Glomerular visceral epithelial cell (primary cell): ENCODE results near the gene PPP2R5C.
"Not testable (repeated sequence)": the region's sequence is repeated elsewhere in the genome, so short reads cannot be mapped to it uniquely, and the experiment has no call there.

Experiments used
- DNase-seq: peaks from one replicate; pipeline ENCODE4 v3.0.0-alpha.2; 2016; ENCODE audit errors: extremely low spot score

PPP2R5C gene

GRCh38 chr14:101727611-101728366 is 33.7 kb upstream of the PPP2R5C start:
- no peak for DNase-seq

GRCh38 chr14:101728367-101728742 is 33.2 kb upstream of the PPP2R5C start:
- DNase-seq = no peak

GRCh38 chr14:101729382-101729781 is 32.1 kb upstream of the PPP2R5C start:
- DNase-seq = no peak

GRCh38 chr14:101730157-101730556 is 31.4 kb upstream of the PPP2R5C start:
- DNase-seq = not testable (repeated sequence)

- no peak for DNase-seq
Measured at GRCh38 chr14:101730626-101731186, 30.8 kb upstream of the PPP2R5C start.

- peak; percentile 84 for DNase-seq
Measured at GRCh38 chr14:101731187-101732080, 30.1 kb upstream of the PPP2R5C start.

- DNase-seq = no peak
Measured at GRCh38 chr14:101732118-101732517, 29.4 kb upstream of the PPP2R5C start.

GRCh38 chr14:101733211-101733610 is 28.3 kb upstream of the PPP2R5C start:
- no peak for DNase-seq

GRCh38 chr14:101734246-101734847 is 27.2 kb upstream of the PPP2R5C start:
- peak; percentile 42 for DNase-seq

GRCh38 chr14:101735453-101735852 is 26.1 kb upstream of the PPP2R5C start:
- DNase-seq = no peak

GRCh38 chr14:101736071-101736470 is 25.4 kb upstream of the PPP2R5C start:
- DNase-seq = no peak

GRCh38 chr14:101736585-101736984 is 24.9 kb upstream of the PPP2R5C start:
- DNase-seq = no peak

GRCh38 chr14:101737414-101738339 is 23.8 kb upstream of the PPP2R5C start:
- DNase-seq = no peak

GRCh38 chr14:101738703-101739320 is 22.7 kb upstream of the PPP2R5C start:
- no peak for DNase-seq

GRCh38 chr14:101739446-101740141 is 21.9 kb upstream of the PPP2R5C start:
- DNase-seq = no peak

GRCh38 chr14:101740981-101741380 is 20.5 kb upstream of the PPP2R5C start:
- no peak for DNase-seq

GRCh38 chr14:101743701-101744100 is 17.8 kb upstream of the PPP2R5C start:
- DNase-seq = no peak

- DNase-seq = not testable (repeated sequence)
Measured at GRCh38 chr14:101744382-101744781, 17.1 kb upstream of the PPP2R5C start.

- DNase-seq = not testable (repeated sequence)
Measured at GRCh38 chr14:101749756-101750155, 11.8 kb upstream of the PPP2R5C start.

GRCh38 chr14:101754893-101755292 is 6.6 kb upstream of the PPP2R5C start:
- no peak for DNase-seq
